GM15510 (cell line): ENCODE data around the gene VAT1L.

Source experiments
- POLR2A ChIP-seq: IDR thresholded peaks from 3 replicates; pipeline ENCODE4 v1.6.1; 2011; ENCODE audit warnings: borderline replicate concordance; ENCODE audit not compliant: insufficient read length; ENCODE audit errors: extremely low read depth

The VAT1L gene

GRCh38 chr16:77840673-77841501 is 52.5 kb downstream of the VAT1L start:
- TF ChIP-seq POLR2A = no peak

GRCh38 chr16:77841502-77841763 is 53.1 kb downstream of the VAT1L start:
- TF ChIP-seq POLR2A = no peak

- no peak for TF ChIP-seq POLR2A
These were observed 54.1 kb downstream of the VAT1L start for GRCh38 chr16:77842468-77842867.

GRCh38 chr16:77843405-77843804 is 55.0 kb downstream of the VAT1L start:
- TF ChIP-seq POLR2A = no peak

GRCh38 chr16:77844801-77845200 is 56.4 kb downstream of the VAT1L start:
- TF ChIP-seq POLR2A = no peak

- TF ChIP-seq POLR2A = no peak
These were observed 61.4 kb downstream of the VAT1L start for GRCh38 chr16:77849646-77850258.

GRCh38 chr16:77850636-77851333 is 62.4 kb downstream of the VAT1L start:
- TF ChIP-seq POLR2A = no peak

- TF ChIP-seq POLR2A = no peak
These were observed 64.8 kb downstream of the VAT1L start for GRCh38 chr16:77853161-77853560.

- TF ChIP-seq POLR2A = no peak
These were observed 68.2 kb downstream of the VAT1L start for GRCh38 chr16:77856438-77857160.

- TF ChIP-seq POLR2A = no peak
These were observed 69.7 kb downstream of the VAT1L start for GRCh38 chr16:77858060-77858459.

- no peak for TF ChIP-seq POLR2A
These were observed 71.3 kb downstream of the VAT1L start for GRCh38 chr16:77859493-77860232.

GRCh38 chr16:77860953-77861352 is 72.6 kb downstream of the VAT1L start:
- TF ChIP-seq POLR2A = no peak

GRCh38 chr16:77863250-77863649 is 74.9 kb downstream of the VAT1L start:
- no peak for TF ChIP-seq POLR2A

- TF ChIP-seq POLR2A = no peak
These were observed 78.4 kb downstream of the VAT1L start for GRCh38 chr16:77866752-77867151.
